Ramos (cell line): ENCODE results near the gene CYP1A2.

Experiments used
- in situ Hi-C: fragments of 300-500 bp; cut with MboI; formaldehyde crosslinking; loops from one replicate; pipeline ENCODE4 v1.14.3; 2022; ENCODE audit warnings: low sequenced_read_pairs; ENCODE audit not compliant: unreplicated experiment

The CYP1A2 gene

GRCh38 chr15:74786081-74786480 is 37.4 kb downstream of the CYP1A2 start:
- in situ Hi-C loops, result loop anchor here (25.0 kb wide), 1 partner anchor 551 kb away; the partner anchor contains the start of genes COMMD4 and NEIL1

GRCh38 chr15:74786551-74787165 is 38.0 kb downstream of the CYP1A2 start:
- in situ Hi-C loops, result loop anchor here (25.0 kb wide), 1 partner anchor 551 kb away; the partner anchor contains the start of genes COMMD4 and NEIL1

DNA sequence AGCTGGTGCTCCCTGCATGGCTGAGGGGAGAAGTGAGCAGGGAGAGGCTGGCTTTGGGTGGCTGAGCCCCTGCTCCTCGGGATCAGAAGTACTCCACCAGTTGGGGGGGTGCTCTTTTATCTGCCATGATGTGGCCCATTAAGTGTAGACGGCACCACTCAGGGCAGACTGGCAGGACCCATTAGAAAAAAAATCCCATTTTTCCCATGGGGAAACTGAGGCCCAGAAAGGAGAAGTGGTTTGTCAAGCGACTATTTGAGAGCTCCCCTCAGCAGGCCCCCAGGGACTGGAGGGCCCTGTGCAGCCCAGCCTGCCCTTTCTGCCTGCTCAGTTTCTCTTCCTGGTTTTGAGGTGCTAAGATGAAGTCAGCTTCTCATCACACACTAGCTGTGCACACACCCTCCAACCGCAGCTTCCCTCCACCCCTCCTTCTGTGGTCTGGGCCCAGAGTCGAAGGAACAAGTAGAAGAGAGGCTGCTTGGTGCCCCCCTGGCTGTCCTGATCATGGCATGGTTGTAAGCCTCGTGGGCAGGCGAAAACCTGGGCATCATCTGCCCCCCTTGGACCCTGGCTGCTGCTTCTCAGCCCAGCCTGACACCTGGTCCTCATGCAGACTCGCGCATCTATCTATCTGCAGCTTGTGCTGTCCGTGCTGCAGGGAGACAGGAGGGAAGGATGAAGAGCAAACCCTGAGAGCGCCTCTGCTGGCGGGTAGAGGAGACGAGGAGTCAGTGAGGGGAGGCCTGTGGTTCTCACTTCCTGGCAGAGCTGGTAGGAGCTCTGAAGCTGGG is 38.8 kb downstream of the CYP1A2 start:
- in situ Hi-C loops, result loop anchor here (25.0 kb wide), 1 partner anchor 550 kb away; the partner anchor contains the start of genes COMMD4 and NEIL1

DNA sequence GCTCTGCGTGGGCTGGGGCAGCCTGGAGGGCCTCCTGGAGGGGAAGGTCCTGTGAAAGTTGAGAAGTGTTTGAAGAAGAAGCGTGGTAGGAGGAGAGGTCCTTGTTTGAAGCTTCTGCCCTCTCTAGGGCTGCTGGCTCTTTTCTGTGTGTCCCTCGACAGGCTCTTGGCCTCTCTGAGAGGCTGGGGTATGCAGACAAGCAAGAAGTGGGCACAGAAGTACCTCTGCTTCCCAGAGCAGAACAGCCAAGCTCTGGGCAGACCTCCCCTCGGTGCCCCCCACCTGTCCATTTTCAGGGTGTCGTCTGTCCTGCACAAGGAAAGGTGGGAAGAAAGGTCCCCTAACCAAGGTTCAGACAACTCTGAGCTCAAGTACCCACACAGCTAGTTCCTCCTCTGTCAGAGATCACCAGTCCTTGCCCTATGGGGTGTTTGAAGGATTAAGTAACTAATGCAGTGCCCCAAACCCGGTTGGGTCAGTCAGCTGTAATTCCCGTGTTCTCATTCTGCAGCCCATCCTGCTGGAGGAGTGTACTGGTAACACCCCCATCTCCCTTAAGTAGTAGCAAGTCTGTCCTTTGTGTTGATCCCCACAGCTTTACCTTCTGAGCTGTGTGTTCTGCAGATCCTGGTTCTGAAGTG is 39.5 kb downstream of the CYP1A2 start:
- in situ Hi-C loops, result loop anchor here (25.0 kb wide), 1 partner anchor 549 kb away; the partner anchor contains the start of genes COMMD4 and NEIL1

DNA sequence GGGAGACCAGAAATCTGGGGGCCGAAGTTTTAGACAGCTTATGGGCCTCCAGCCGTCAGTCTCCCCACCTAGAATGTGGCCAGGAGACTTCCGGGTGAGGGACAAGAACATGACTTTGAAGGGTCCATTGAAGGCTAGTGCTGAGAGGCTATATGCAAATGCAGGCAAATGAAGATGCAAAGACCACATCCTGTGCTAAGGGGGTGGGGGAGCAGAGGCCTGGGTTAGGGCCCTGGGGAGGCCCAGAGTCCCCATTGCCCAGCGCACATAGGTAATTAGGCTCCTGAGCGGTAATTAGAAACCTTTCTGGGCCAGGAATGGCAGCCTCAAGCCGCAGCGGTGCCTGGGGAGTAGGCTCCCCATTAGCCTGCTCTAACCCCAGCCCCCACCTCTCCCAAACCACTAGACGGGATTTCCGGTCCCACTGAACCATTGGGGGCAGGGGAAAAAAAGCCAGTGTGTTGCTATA is 40.1 kb downstream of the CYP1A2 start:
- in situ Hi-C loops, result loop anchor here (25.0 kb wide), 1 partner anchor 549 kb away; the partner anchor contains the start of genes COMMD4 and NEIL1

- in situ Hi-C loops, result loop anchor here (25.0 kb wide), 1 partner anchor 548 kb away; the partner anchor contains the start of genes COMMD4 and NEIL1
These were observed 40.6 kb downstream of the CYP1A2 start for GRCh38 chr15:74789171-74789631.

DNA sequence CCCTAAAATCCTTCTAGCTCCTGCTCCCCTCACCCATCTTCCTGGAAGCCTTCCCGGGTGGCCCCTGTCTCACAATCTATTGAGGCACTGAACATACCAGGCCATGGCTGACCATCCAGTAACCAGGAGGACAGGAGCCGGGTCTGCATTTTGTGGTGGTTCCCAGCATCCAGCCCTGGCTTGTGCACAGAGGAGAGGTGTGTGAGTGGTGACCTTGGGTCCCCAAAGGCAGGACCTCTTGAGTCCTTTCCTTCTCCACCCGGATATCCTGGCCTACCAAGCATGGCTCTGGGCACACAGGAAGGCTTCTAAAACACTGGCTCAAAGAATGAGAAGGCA is 41.1 kb downstream of the CYP1A2 start:
- in situ Hi-C loops, result loop anchor here (25.0 kb wide), 1 partner anchor 548 kb away; the partner anchor contains the start of genes COMMD4 and NEIL1

- in situ Hi-C loops, result loop anchor here (25.0 kb wide), 1 partner anchor 547 kb away; the partner anchor contains the start of genes COMMD4 and NEIL1
These were observed 41.7 kb downstream of the CYP1A2 start for GRCh38 chr15:74790080-74790916.

- in situ Hi-C loops, result loop anchor here (25.0 kb wide), 1 partner anchor 546 kb away; the partner anchor contains the start of genes COMMD4 and NEIL1
These were observed 42.4 kb downstream of the CYP1A2 start for GRCh38 chr15:74791007-74791406.

- in situ Hi-C loops, result loop anchor here (25.0 kb wide), 1 partner anchor 546 kb away; the partner anchor contains the start of genes COMMD4 and NEIL1
These were observed 43.0 kb downstream of the CYP1A2 start for GRCh38 chr15:74791667-74792066.

GRCh38 chr15:74792227-74793016 is 43.8 kb downstream of the CYP1A2 start:
- in situ Hi-C loops, result loop anchor here (25.0 kb wide), 1 partner anchor 545 kb away; the partner anchor contains the start of genes COMMD4 and NEIL1

DNA sequence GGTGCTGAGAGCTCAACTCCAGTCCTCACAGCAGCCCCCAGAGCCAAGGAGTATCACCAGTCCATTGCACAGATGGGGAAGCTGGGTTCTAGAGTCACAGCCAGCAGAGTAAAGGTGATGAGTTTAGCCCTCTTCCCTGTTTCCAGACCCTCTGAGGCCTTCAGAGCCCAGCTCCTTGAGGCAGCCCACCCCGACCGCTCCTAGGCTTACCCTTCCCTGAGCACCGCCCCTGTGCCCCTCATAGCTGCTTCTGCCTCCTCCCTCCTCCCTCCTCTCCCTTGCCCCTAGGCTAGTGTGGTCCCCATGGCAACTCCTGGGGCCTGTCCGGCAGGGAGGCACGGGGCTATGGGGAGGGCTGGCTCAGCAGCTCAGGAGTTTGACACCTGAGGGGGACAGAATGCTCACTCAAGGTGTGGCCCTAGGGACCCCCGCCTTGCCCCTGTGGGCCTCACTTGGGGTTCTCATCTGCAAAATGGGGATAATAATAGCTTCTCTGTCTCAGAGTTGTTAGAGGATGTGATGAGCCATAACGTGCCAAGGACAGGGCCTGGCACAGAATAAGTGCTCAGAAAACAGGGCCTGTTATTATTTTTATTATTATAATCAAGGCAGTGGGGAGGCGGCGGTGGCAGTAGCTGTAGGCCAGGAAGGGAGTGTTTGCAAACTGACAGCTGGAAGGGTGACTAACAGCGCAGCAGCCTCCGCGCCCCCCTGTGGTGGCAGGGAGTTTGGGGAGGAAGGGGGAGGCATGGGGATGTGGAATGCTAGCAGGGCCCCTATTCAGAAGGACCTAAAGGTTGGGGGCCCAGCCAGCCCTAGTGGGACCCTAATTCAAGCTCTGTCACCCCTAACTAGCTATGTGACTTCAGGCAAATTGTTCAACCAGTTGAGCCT is 44.7 kb downstream of the CYP1A2 start:
- in situ Hi-C loops, result loop anchor here (25.0 kb wide), 1 partner anchor 544 kb away; the partner anchor contains the start of genes COMMD4 and NEIL1

GRCh38 chr15:74794248-74794969 is 45.8 kb downstream of the CYP1A2 start:
- in situ Hi-C loops, result loop anchor here (25.0 kb wide), 1 partner anchor 543 kb away; the partner anchor contains the start of genes COMMD4 and NEIL1

GRCh38 chr15:74794970-74795349 is 46.3 kb downstream of the CYP1A2 start:
- in situ Hi-C loops, result loop anchor here (25.0 kb wide), 1 partner anchor 542 kb away; the partner anchor contains the start of genes COMMD4 and NEIL1

- in situ Hi-C loops, result loop anchor here (25.0 kb wide), 1 partner anchor 541 kb away; the partner anchor contains the start of genes COMMD4 and NEIL1
These were observed 47.5 kb downstream of the CYP1A2 start for GRCh38 chr15:74795966-74796625.
